ENCODE data around the gene NCOA3.

The NCOA3 gene

GRCh38 chr20:47532002-47532401 is 30.3 kb downstream of the NCOA3 start:
- DNase-seq (ENCODE audit: low read depth): no peak
- TF ChIP-seq CTCF (IDR thresholded peaks at IDR 0.05; ENCODE audit: control insufficient read depth, extremely low read depth, insufficient read depth): no peak
- H3K4me3 ChIP-seq (ENCODE audit: low read depth, low read length): no peak overlapping the region

- no peak for TF ChIP-seq CTCF (IDR thresholded peaks at IDR 0.05; ENCODE audit: control insufficient read depth, extremely low read depth, insufficient read depth)
- no peak overlapping the region for H3K4me3 ChIP-seq (ENCODE audit: low read depth, low read length)
- no peak for DNase-seq (ENCODE audit: low read depth)
Observed at GRCh38 chr20:47533518-47534062, 31.9 kb downstream of the NCOA3 start.

GRCh38 chr20:47534405-47534804 is 32.7 kb downstream of the NCOA3 start:
- H3K4me3 ChIP-seq (ENCODE audit: low read depth, low read length): no peak overlapping the region
- TF ChIP-seq CTCF (IDR thresholded peaks at IDR 0.05; ENCODE audit: control insufficient read depth, extremely low read depth, insufficient read depth): no peak
- DNase-seq (ENCODE audit: low read depth): no peak

- H3K4me3 ChIP-seq (ENCODE audit: low read depth, low read length): no peak overlapping the region
- DNase-seq (ENCODE audit: low read depth): no peak
- no peak for TF ChIP-seq CTCF (IDR thresholded peaks at IDR 0.05; ENCODE audit: control insufficient read depth, extremely low read depth, insufficient read depth)
Observed at GRCh38 chr20:47535088-47535487, 33.4 kb downstream of the NCOA3 start.

- H3K4me3 ChIP-seq (ENCODE audit: low read depth, low read length): no peak overlapping the region
- no peak for TF ChIP-seq CTCF (IDR thresholded peaks at IDR 0.05; ENCODE audit: control insufficient read depth, extremely low read depth, insufficient read depth)
- no peak for DNase-seq (ENCODE audit: low read depth)
Observed at GRCh38 chr20:47535994-47536393, 34.3 kb downstream of the NCOA3 start.

- DNase-seq (ENCODE audit: low read depth): peak; percentile 82
- no peak overlapping the region for H3K4me3 ChIP-seq (ENCODE audit: low read depth, low read length)
- no peak for TF ChIP-seq CTCF (IDR thresholded peaks at IDR 0.05; ENCODE audit: control insufficient read depth, extremely low read depth, insufficient read depth)
Observed at GRCh38 chr20:47540443-47541354, 39.0 kb downstream of the NCOA3 start.
